ENCODE data around the gene ANTKMT. TPM values are rescaled to one million over a fixed set of nuclear protein-coding genes. Genes with fewer than 3 reads are reported as not detected.

Gene ANTKMT
- total and polyA plus RNA-seq, 2 of the 4 experiments (the other 2 are of a cell fraction) = 7.3 to 16.2 TPM

DNA sequence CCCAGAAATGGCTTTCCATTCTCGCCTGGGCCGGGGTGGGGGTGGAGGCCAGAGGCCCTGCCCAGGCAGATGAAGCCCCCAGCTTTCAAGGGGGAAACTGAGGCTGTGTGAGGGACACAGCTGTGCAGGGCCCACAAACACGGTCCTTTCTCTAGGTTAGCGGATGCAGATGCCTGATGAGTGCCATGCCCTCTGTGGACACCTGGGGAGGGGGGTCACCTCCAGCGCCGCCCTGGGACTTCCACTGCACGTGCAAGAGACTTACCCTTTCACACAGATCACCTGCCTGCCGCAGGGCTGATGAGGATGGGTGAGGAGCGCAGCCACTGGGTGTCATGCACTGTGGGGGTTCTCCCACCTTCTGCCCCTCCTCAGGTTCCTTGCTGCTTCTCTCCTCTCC lies 2.6 kb upstream of the ANTKMT start:
- no peak overlapping the region for H3K4me2 ChIP-seq (ENCODE audit: low read depth, low read length)
- no peak overlapping the region for H3K27ac ChIP-seq (ENCODE audit: insufficient read depth, low read length)
- H2BK15ac ChIP-seq (ENCODE audit: low read depth, low read length) = no peak overlapping the region
- no peak overlapping the region for H4K8ac ChIP-seq (ENCODE audit: low read depth in 2 of 2, low read length in 2 of 2)
- CTCF ChIA-PET = no interaction called here
- H3K14ac ChIP-seq (replicated peaks; ENCODE audit: low read depth, low read length) = no peak overlapping the region
- no peak overlapping the region for H3K23ac ChIP-seq (ENCODE audit: low read depth, low read length)
- H2AK5ac ChIP-seq (ENCODE audit: low read depth, low read length) = no peak overlapping the region
- dilution Hi-C loops (cut with HindIII; ENCODE audit: low sequenced_read_pairs, unreplicated experiment) (no loop called here), intact Hi-C loops (cut with micrococcal nuclease) (no loop called here), in situ Hi-C loops (cut with MboI; ENCODE audit: low sequenced_read_pairs) (loop anchor here (25.0 kb wide), 1 partner anchor 344 kb away; the partner anchor contains the start of gene SSTR5)
- 100% methylated on average over 1 of the region's 9 CpGs; no CpG with 5 or more reads in 1 of the 2 experiments for WGBS, 2 experiments (ENCODE audit: extremely low coverage in 2 of 2, insufficient read length in 1 of 2)
- no peak overlapping the region for H3K18ac ChIP-seq (ENCODE audit: low read depth, low read length)
- no peak overlapping the region for H2BK120ac ChIP-seq (ENCODE audit: low read depth, low read length)
- H3K36me3 ChIP-seq (ENCODE audit: control insufficient read depth, insufficient read depth, low read length) = peaks cover 1% of the 10 kb centered on the region; the same call in 1 of the 2 replicates
- no peak for TF ChIP-seq BHLHE40 (IDR thresholded peaks at IDR 0.05; ENCODE audit: low read depth, low read length)
- TF ChIP-seq RCOR1 (IDR thresholded peaks at IDR 0.05; ENCODE audit: insufficient replicate concordance, low read length) = no peak
- no peak for TF ChIP-seq NFE2L2 (IDR thresholded peaks at IDR 0.05; ENCODE audit: low read depth, low read length)
- TF ChIP-seq SMC3 (IDR thresholded peaks at IDR 0.05; ENCODE audit: low read depth, low read length) = no peak
- TF ChIP-seq POLR2A (IDR thresholded peaks at IDR 0.05; ENCODE audit: low read depth, low read length) = no peak
- no peak for TF ChIP-seq RFX5 (IDR thresholded peaks at IDR 0.05; ENCODE audit: low read depth, low read length)
- no peak for TF ChIP-seq CEBPB (IDR thresholded peaks at IDR 0.05; ENCODE audit: low read depth, low read length)
- no peak for TF ChIP-seq FOS (IDR thresholded peaks at IDR 0.05; ENCODE audit: low read depth, low read length)
- TF ChIP-seq MAZ (IDR thresholded peaks at IDR 0.05; ENCODE audit: borderline replicate concordance, low read depth, low read length) = no peak
- TF ChIP-seq, protein P1, sequence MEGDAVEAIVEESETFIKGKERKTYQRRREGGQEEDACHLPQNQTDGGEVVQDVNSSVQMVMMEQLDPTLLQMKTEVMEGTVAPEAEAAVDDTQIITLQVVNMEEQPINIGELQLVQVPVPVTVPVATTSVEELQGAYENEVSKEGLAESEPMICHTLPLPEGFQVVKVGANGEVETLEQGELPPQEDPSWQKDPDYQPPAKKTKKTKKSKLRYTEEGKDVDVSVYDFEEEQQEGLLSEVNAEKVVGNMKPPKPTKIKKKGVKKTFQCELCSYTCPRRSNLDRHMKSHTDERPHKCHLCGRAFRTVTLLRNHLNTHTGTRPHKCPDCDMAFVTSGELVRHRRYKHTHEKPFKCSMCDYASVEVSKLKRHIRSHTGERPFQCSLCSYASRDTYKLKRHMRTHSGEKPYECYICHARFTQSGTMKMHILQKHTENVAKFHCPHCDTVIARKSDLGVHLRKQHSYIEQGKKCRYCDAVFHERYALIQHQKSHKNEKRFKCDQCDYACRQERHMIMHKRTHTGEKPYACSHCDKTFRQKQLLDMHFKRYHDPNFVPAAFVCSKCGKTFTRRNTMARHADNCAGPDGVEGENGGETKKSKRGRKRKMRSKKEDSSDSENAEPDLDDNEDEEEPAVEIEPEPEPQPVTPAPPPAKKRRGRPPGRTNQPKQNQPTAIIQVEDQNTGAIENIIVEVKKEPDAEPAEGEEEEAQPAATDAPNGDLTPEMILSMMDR (conservative IDR thresholded peaks at IDR 0.05; ENCODE audit: low read depth, low read length) = no peak
- no peak for TF ChIP-seq MAFK (IDR thresholded peaks at IDR 0.05; ENCODE audit: low read depth, low read length)
- TF ChIP-seq MXI1 (IDR thresholded peaks at IDR 0.05; ENCODE audit: borderline replicate concordance, low read depth, low read length) = no peak
- H4K5ac ChIP-seq (ENCODE audit: low read depth, low read length) = no peak overlapping the region
- H2AFZ ChIP-seq (replicated peaks; ENCODE audit: low read length, poor library complexity) = no peak overlapping the region
- no peak overlapping the region for H3K9ac ChIP-seq (ENCODE audit: low read depth, low read length)
- DNase-seq (no peak), ATAC-seq (ENCODE audit: low read depth) (no peak)
- peaks cover 21% of the 10 kb centered on the region for H3K4me1 ChIP-seq (ENCODE audit: control insufficient read depth, insufficient read depth, low read length)
- H3K56ac ChIP-seq (ENCODE audit: extremely low read depth, insufficient read depth, low read length) = no peak overlapping the region
- H3K9me1 ChIP-seq (ENCODE audit: insufficient read depth, low read length) = no peaks in the 10 kb centered on the region
- no peak overlapping the region for H3K4ac ChIP-seq (ENCODE audit: low read depth, low read length)
- H2AK9ac ChIP-seq (replicated peaks; ENCODE audit: low read depth, low read length, poor library complexity) = no peak overlapping the region
- no peak overlapping the region for H2BK5ac ChIP-seq (ENCODE audit: low read depth, low read length, poor library complexity, severe bottlenecking)
- H3K79me1 ChIP-seq (ENCODE audit: low read depth in 1 of 2, low read length in 2 of 2) = peaks cover 13 to 23% of the 10 kb centered on the region in 2 experiments
- no peak overlapping the region for H4K91ac ChIP-seq (ENCODE audit: insufficient read depth, low read depth, low read length)
- no TSS peak for BruUV-seq (replicated peaks)
- H2BK20ac ChIP-seq (ENCODE audit: low read depth, low read length) = no peak overlapping the region
- H3K4me3 ChIP-seq (ENCODE audit: insufficient read depth, low read depth, low read length) = no peak overlapping the region
- no peaks in the 10 kb centered on the region for H3K9me3 ChIP-seq (ENCODE audit: control insufficient read depth, insufficient read depth, low read length)
- peaks cover 7% of the 10 kb centered on the region for H4K20me1 ChIP-seq (ENCODE audit: insufficient read depth, low read length)
- POLR2A ChIA-PET (ENCODE audit: unreplicated experiment) = no interaction called here
- H3K27me3 ChIP-seq (ENCODE audit: control insufficient read depth, insufficient read depth, low read length) = no peaks in the 10 kb centered on the region

All from IMR-90 (cell line).